Hepatocyte (in vitro differentiated cells): Measurements from ENCODE around the gene FBXL17.

Experiments used
- EZH2 ChIP-seq: fragments of 200-600 bp; sonication (generic); IDR thresholded peaks from 2 replicates; pipeline ENCODE4 v1.6.1; 2016; ENCODE audit warnings: antibody characterized with exemption, mild to moderate bottlenecking, borderline replicate concordance
- EZH2phosphoT487 ChIP-seq: fragments of 200-600 bp; sonication (generic); IDR thresholded peaks from one replicate; pipeline ENCODE4 v1.6.1; 2018; ENCODE audit warnings: antibody characterized with exemption, mild to moderate bottlenecking, low read depth, moderate library complexity; ENCODE audit not compliant: unreplicated experiment, severe bottlenecking
- TF ChIP-seq, protein P1 (sequence below): fragments of 200-600 bp; sonication (generic); IDR thresholded peaks from 2 replicates; pipeline ENCODE4 v1.5.1; 2016; ENCODE audit warnings: antibody characterized with exemption, mild to moderate bottlenecking; ENCODE audit not compliant: poor library complexity

DNA sequence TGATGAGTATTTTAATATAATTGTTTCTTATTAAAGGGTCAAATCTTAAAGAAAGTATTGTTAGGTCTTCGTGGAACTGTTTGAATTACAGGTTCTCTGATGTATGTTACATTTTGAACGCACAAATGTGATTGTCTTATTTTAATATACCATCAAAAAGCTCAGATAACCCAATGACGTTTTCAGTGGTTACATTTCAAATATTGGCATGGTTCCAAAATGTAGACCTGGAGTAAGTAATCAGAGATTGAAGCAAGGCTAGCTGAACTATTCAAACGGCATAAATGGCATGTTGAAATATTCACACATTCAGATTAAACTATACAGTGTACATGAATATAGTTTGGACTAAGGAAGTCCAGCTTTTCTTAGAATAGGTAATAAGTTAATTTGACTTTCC lies 429.4 kb downstream of the FBXL17 start:
- TF ChIP-seq, protein P1, sequence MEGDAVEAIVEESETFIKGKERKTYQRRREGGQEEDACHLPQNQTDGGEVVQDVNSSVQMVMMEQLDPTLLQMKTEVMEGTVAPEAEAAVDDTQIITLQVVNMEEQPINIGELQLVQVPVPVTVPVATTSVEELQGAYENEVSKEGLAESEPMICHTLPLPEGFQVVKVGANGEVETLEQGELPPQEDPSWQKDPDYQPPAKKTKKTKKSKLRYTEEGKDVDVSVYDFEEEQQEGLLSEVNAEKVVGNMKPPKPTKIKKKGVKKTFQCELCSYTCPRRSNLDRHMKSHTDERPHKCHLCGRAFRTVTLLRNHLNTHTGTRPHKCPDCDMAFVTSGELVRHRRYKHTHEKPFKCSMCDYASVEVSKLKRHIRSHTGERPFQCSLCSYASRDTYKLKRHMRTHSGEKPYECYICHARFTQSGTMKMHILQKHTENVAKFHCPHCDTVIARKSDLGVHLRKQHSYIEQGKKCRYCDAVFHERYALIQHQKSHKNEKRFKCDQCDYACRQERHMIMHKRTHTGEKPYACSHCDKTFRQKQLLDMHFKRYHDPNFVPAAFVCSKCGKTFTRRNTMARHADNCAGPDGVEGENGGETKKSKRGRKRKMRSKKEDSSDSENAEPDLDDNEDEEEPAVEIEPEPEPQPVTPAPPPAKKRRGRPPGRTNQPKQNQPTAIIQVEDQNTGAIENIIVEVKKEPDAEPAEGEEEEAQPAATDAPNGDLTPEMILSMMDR = no peak
- TF ChIP-seq EZH2 = no peak
- TF ChIP-seq EZH2phosphoT487 = no peak
